Natural killer cell (primary cell): ENCODE measurements around the gene NSL1. TPM values are rescaled to one million over a fixed set of nuclear protein-coding genes. Genes with fewer than 3 reads are reported as not detected.

Experiments
- ATAC-seq, 3 donors: fragments of 150-1000 bp in 2 of 3; fragments of 200-7000 bp in 1 of 3; cut with Tn5 transposase; 1 replicate in 1 of 3; 2 replicates in 2 of 3; pipeline ENCODE4 v1.10.0; 2021; ENCODE audit warnings: mild to moderate bottlenecking in 2 of 3, moderate library complexity in 2 of 3
- DNase-seq, 2 donors: peaks; one replicate each; pipeline versions ENCODE4 v3.0.0 to v3.0.0-alpha.2; 2013 to 2021; ENCODE audit warnings: mixed read lengths in 1 of 2
- H3K27ac ChIP-seq: one replicate; pipeline ENCODE4 v1.5.1; 2013; ENCODE audit warnings: mild to moderate bottlenecking, low read length
- H3K27me3 ChIP-seq: one replicate; pipeline ENCODE4 v1.6.1; 2013; ENCODE audit warnings: low read length; ENCODE audit not compliant: control insufficient read depth, insufficient read depth
- H3K36me3 ChIP-seq: one replicate; pipeline ENCODE4 v1.6.1; 2013; ENCODE audit warnings: low read length; ENCODE audit not compliant: control insufficient read depth, insufficient read depth
- H3K4me1 ChIP-seq: one replicate; pipeline ENCODE4 v1.6.1; 2013; ENCODE audit warnings: low read length; ENCODE audit not compliant: control insufficient read depth, insufficient read depth
- H3K4me3 ChIP-seq: one replicate; pipeline ENCODE4 v1.5.1; 2013; ENCODE audit warnings: low read length
- H3K9me3 ChIP-seq: one replicate; pipeline ENCODE4 v1.6.1; 2013; ENCODE audit warnings: low read length; ENCODE audit not compliant: control insufficient read depth, insufficient read depth
- H3K27ac Mint-ChIP-seq, 2 donors: one replicate each; pipeline ENCODE4 v1.8.0; 2022; ENCODE audit warnings: mild to moderate bottlenecking in 2 of 2, mixed read lengths in 2 of 2, moderate library complexity in 1 of 2
- H3K27me3 Mint-ChIP-seq, 2 donors: one replicate each; pipeline ENCODE4 v1.8.0; 2022; ENCODE audit warnings: low read depth in 2 of 2, mixed read lengths in 2 of 2
- H3K36me3 Mint-ChIP-seq: one replicate; pipeline ENCODE4 v1.8.0; 2022; ENCODE audit warnings: mixed read lengths
- H3K4me1 Mint-ChIP-seq, 2 donors: one replicate each; pipeline ENCODE4 v1.8.0; 2022; ENCODE audit warnings: mixed read lengths in 2 of 2
- H3K4me3 Mint-ChIP-seq: one replicate; pipeline ENCODE4 v1.8.0; 2022; ENCODE audit warnings: mild to moderate bottlenecking, moderate library complexity, mixed read lengths
- H3K9me3 Mint-ChIP-seq, 2 donors: one replicate each; pipeline ENCODE4 v1.8.0; 2022; ENCODE audit warnings: mixed read lengths in 2 of 2
- WGBS: methylation state at CpG from one replicate; pipeline ENCODE4 v1.1.7; 2013; ENCODE audit warnings: missing lambda C conversion rate; ENCODE audit not compliant: insufficient coverage; 5-methylcytosine and 5-hydroxymethylcytosine counted together
- intact Hi-C: fragments of 100-400 bp; cut with micrococcal nuclease; formaldehyde crosslinking; loops from one replicate; pipeline ENCODE4 v1.14.2; 2022
- total RNA-seq, 4 donors: library from RNA; stranded (reverse); fragments of 120-200 nt in 1 of 4; gene quantifications; one replicate each; pipeline versions ENCODE4 v1.2.3 to v1.2.4, GENCODE V29; 2013 to 2022
- TF ChIP-seq, protein P1 (sequence below): fragments of 200-600 bp; IDR thresholded peaks from one replicate; pipeline ENCODE4 v1.8.0; 2022; ENCODE audit warnings: antibody characterized with exemption

The NSL1 gene
- total RNA-seq, 3 donors from 2014 or later (not counting 1 experiment from before 2014, with no cell fraction given) = 17.0 to 23.8 (median 23.4) TPM

GRCh38 chr1:212777151-212777550, 14.4 kb downstream of the NSL1 start:
- no peak for DNase-seq
- H3K9me3 Mint-ChIP-seq = no peaks in the 10 kb centered on the region
- Histone ChIP-seq H3K27ac (no peak overlapping the region), H3K27me3 (no peaks in the 10 kb centered on the region), H3K9me3 (no peaks in the 10 kb centered on the region), H3K4me3 (no peak overlapping the region), H3K36me3 (peaks cover 15% of the 10 kb centered on the region), H3K4me1 (no peaks in the 10 kb centered on the region)
- H3K36me3 Mint-ChIP-seq = peaks cover under 1% of the 10 kb centered on the region
- H3K27me3 Mint-ChIP-seq = no peaks in the 10 kb centered on the region
- no peak for ATAC-seq
- peaks cover 0 to 26% of the 10 kb centered on the region in 2 donors for H3K4me1 Mint-ChIP-seq
- TF ChIP-seq, protein P1, sequence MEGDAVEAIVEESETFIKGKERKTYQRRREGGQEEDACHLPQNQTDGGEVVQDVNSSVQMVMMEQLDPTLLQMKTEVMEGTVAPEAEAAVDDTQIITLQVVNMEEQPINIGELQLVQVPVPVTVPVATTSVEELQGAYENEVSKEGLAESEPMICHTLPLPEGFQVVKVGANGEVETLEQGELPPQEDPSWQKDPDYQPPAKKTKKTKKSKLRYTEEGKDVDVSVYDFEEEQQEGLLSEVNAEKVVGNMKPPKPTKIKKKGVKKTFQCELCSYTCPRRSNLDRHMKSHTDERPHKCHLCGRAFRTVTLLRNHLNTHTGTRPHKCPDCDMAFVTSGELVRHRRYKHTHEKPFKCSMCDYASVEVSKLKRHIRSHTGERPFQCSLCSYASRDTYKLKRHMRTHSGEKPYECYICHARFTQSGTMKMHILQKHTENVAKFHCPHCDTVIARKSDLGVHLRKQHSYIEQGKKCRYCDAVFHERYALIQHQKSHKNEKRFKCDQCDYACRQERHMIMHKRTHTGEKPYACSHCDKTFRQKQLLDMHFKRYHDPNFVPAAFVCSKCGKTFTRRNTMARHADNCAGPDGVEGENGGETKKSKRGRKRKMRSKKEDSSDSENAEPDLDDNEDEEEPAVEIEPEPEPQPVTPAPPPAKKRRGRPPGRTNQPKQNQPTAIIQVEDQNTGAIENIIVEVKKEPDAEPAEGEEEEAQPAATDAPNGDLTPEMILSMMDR = no peak
- H3K27ac Mint-ChIP-seq = no peak overlapping the region
- H3K4me3 Mint-ChIP-seq = no peak overlapping the region
- intact Hi-C loops = no loop called here
- WGBS = 100% methylated on average over 1 of the region's 3 CpGs

GRCh38 chr1:212775241-212775640, 16.3 kb downstream of the NSL1 start:
- H3K27me3 ChIP-seq = no peaks in the 10 kb centered on the region
- H3K4me3 Mint-ChIP-seq = no peak overlapping the region
- peaks cover 0 to 2% of the 10 kb centered on the region in 2 donors for H3K9me3 Mint-ChIP-seq
- no peaks in the 10 kb centered on the region for H3K36me3 ChIP-seq
- H3K27me3 Mint-ChIP-seq = no peaks in the 10 kb centered on the region
- intact Hi-C loops = no loop called here
- H3K27ac ChIP-seq = no peak overlapping the region
- H3K36me3 Mint-ChIP-seq = peaks cover 6% of the 10 kb centered on the region
- H3K27ac Mint-ChIP-seq = no peak overlapping the region
- TF ChIP-seq, protein P1 = no peak
- peaks cover 0 to 33% of the 10 kb centered on the region in 2 donors for H3K4me1 Mint-ChIP-seq
- no peak overlapping the region for H3K4me3 ChIP-seq
- no peaks in the 10 kb centered on the region for H3K9me3 ChIP-seq
- no peaks in the 10 kb centered on the region for H3K4me1 ChIP-seq
- DNase-seq (no peak), ATAC-seq (no peak)

- no peak overlapping the region for H3K4me3 Mint-ChIP-seq
- H3K27ac Mint-ChIP-seq = no peak overlapping the region
- H3K27me3 Mint-ChIP-seq = no peaks in the 10 kb centered on the region
- Histone ChIP-seq H3K4me1 (no peaks in the 10 kb centered on the region), H3K4me3 (no peak overlapping the region), H3K9me3 (no peaks in the 10 kb centered on the region), H3K36me3 (no peaks in the 10 kb centered on the region), H3K27me3 (no peaks in the 10 kb centered on the region), H3K27ac (no peak overlapping the region)
- intact Hi-C loops = no loop called here
- no peak for ATAC-seq
- TF ChIP-seq, protein P1 = no peak
- 74% methylated on average over 2 of the region's 2 CpGs for WGBS
- H3K4me1 Mint-ChIP-seq = peaks cover 3 to 40% of the 10 kb centered on the region in 2 donors
- peaks cover 13% of the 10 kb centered on the region for H3K36me3 Mint-ChIP-seq
- no peak for DNase-seq
- H3K9me3 Mint-ChIP-seq = peaks cover 2 to 9% of the 10 kb centered on the region in 2 donors
Measured at GRCh38 chr1:212774584-212774983, 17.0 kb downstream of the NSL1 start.

DNA sequence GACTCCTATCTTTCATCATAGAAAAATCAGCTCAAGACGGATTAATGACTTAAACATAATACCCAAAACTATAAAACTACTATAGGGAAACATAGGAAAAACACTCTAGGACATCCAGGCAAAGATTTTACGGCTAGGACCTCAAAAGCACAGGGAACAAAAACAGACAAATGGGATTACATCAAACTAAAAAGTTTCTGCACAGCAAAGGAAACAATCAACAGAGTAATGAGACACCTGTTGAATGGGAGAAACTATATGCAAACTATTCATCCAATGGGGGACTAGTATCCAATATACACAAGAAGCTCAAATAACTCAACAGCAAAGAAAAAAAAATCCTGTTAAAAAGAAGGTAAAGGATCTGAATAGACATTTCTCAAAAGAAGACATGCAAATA, 18.6 kb downstream of the NSL1 start:
- ATAC-seq (no peak), DNase-seq (no peak)
- H3K36me3 Mint-ChIP-seq = peaks cover 29% of the 10 kb centered on the region
- no peak overlapping the region for H3K27ac Mint-ChIP-seq
- no peak overlapping the region for H3K27ac ChIP-seq
- intact Hi-C loops = no loop called here
- no peaks in the 10 kb centered on the region for H3K27me3 Mint-ChIP-seq
- H3K4me3 ChIP-seq = no peak overlapping the region
- H3K9me3 Mint-ChIP-seq = peaks cover 8 to 18% of the 10 kb centered on the region in 2 donors
- 92% methylated on average over 2 of the region's 2 CpGs for WGBS
- no peaks in the 10 kb centered on the region for H3K27me3 ChIP-seq
- TF ChIP-seq, protein P1 = no peak
- H3K4me1 ChIP-seq = no peaks in the 10 kb centered on the region
- H3K9me3 ChIP-seq = peaks cover 4% of the 10 kb centered on the region
- H3K4me1 Mint-ChIP-seq = peaks cover 19 to 55% of the 10 kb centered on the region in 2 donors
- no peak overlapping the region for H3K4me3 Mint-ChIP-seq
- H3K36me3 ChIP-seq = no peaks in the 10 kb centered on the region
